ENCODE results near the gene NPLOC4.
"Not testable (repeated sequence)": the region's sequence is repeated elsewhere in the genome, so short reads cannot be mapped to it uniquely, and the experiment has no call there.

DNA sequence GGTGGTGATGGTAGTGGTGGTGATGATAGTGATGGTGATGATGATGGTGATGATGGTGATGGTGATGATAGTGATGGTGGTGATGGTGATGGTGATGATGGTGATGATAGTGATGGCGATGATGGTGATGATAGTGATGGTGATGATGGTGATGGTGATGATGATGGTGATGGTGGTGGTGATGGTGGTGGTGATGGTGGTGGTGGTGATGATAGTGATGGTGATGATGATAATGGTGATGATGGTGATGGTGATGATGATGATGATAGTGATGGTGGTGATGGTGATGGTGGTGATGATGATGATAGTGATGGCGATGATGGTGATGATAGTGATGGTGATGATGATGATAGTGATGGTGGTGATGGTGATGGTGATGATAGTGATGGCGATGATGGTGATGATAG lies 104.9 kb downstream of the NPLOC4 start:
- TF ChIP-seq POLR2A (IDR thresholded peaks at IDR 0.05), result not testable (repeated sequence)
- TF ChIP-seq, protein P1, sequence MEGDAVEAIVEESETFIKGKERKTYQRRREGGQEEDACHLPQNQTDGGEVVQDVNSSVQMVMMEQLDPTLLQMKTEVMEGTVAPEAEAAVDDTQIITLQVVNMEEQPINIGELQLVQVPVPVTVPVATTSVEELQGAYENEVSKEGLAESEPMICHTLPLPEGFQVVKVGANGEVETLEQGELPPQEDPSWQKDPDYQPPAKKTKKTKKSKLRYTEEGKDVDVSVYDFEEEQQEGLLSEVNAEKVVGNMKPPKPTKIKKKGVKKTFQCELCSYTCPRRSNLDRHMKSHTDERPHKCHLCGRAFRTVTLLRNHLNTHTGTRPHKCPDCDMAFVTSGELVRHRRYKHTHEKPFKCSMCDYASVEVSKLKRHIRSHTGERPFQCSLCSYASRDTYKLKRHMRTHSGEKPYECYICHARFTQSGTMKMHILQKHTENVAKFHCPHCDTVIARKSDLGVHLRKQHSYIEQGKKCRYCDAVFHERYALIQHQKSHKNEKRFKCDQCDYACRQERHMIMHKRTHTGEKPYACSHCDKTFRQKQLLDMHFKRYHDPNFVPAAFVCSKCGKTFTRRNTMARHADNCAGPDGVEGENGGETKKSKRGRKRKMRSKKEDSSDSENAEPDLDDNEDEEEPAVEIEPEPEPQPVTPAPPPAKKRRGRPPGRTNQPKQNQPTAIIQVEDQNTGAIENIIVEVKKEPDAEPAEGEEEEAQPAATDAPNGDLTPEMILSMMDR (IDR thresholded peaks at IDR 0.05), result not testable (repeated sequence)

All from heart left ventricle (tissue), 13 donors.